KBM-7 (cell line): ENCODE measurements around the gene PASK.

Source experiments
- DNase-seq: peaks from one replicate; pipeline ENCODE4 v3.0.0-alpha.2; 2015
- in situ Hi-C: fragments of 300-500 bp; cut with MboI; formaldehyde crosslinking; loops from 2 replicates; pipeline ENCODE4 v1.14.3; 2020; ENCODE audit warnings: low sequenced_read_pairs, low pct_unique_long_range_greater_than_20kb, mixed read lengths

PASK gene

DNA sequence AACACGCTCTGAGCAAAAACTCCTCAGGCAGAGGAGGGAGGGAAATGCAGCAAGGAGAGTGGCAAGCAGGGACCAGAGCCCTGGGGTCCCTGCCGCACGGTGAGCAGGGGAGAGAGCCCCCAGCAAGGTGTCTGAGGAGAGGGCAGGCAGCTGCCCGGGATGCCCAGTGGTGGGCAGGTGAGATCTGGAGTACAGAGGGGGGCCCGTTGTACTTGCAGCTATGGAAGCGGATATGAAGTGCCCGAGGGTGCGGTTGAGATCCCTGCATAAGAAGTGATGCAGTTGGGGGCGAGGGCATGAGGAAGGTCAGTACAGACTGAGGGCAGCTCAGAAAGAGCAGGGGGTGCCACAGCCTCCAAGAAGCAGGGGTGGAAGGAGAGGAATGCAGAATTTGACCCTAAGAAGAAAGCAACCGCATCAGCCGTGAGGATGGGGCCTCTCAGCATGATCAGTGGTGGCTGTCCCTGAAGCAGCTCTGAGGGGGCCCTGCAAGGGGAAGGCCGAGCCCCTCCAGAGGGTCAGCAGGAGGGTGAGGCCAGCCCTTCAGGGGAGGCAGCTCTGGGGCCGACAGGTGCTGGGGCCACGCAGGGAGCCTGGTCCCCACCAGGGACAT is 76.6 kb downstream of the PASK start:
- DNase-seq = no peak
- in situ Hi-C loops = no loop called here

DNA sequence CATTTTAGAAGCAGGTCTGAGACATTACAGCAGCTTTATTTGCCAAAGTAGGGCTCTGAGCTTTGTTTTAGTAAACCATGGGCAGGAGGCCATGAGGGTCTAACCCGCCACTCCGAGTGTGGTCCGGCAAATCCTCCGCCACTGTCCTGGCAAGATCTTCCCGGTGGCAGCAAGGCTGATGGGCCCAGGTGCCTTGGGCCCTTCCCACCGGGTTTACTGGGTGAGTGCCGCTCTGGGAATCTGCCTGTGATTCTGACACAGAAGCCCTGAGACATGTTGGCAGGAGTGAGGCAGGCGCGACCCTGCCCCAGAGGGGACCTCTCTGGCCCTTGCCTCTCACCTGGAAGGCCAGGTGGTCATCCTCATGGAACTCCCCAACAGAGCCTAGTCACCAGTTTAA is 77.1 kb downstream of the PASK start:
- in situ Hi-C loops = no loop called here

DNA sequence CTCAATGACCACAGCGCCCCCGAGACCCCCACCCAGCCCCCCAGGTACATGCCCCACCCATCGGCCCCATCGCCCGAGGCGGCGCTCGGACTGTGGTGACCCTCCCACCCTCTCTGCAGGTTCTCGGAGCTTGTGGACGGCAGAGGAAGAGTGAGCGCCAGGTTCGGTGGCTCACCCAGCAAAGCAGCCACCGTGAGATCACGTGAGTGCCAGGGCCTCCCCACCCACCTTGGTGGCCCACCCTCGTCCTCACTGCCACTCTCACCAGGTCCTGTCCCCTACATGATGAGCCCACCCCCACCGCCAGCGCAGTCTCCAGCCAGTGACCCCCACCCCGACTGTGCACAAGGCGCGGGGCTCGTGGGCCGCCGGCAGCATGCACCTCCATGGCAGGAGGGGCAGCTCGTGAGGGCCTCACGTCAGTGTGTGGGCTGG is 77.6 kb downstream of the PASK start:
- in situ Hi-C loops = no loop called here
- no peak for DNase-seq

More for the DNA sequence above, 77.1 kb downstream of the PASK start:
- DNase-seq = no peak

DNA sequence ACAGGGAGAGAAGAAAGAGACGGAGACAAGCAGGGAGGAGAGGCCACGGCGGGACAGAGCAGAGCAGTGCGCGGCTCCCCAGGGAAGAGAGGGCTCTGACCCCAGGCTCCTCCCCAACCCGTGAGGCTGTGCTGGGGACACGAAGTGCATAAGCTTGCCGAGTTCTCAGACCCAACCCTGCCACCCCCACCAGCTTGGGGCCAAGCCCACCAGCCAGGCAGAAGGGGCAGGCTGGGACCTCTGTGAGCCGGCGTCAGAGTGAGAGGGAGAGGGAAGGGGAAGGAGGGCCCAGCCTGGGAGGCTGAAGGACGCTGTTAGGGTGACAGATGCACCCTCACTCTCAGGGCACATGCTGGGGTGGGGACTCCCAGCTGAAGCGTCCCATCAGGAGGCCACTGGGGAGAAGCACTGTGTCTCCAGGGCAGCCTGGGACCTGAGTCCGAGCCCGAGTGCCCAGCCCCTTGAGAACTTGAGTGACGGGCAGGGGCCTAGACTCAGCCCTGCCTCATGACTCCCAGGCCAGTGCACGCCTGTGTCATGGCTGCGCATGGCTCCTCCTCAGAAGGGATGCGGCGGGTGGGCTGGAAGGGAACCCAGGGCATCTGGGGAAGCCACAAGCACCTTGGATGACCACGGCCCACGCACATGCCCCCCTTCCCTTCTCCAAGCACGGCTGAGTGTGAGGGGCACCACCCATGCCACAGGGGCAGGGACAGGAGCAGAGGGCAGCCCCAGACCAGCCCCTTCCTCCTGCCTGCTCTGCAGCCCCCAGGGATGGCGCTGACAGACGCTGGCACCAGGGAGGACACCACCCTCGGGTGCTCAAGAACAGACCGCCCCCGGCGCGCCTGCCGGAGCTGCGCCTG is 78.2 kb downstream of the PASK start:
- no peak for DNase-seq
- in situ Hi-C loops = no loop called here

DNA sequence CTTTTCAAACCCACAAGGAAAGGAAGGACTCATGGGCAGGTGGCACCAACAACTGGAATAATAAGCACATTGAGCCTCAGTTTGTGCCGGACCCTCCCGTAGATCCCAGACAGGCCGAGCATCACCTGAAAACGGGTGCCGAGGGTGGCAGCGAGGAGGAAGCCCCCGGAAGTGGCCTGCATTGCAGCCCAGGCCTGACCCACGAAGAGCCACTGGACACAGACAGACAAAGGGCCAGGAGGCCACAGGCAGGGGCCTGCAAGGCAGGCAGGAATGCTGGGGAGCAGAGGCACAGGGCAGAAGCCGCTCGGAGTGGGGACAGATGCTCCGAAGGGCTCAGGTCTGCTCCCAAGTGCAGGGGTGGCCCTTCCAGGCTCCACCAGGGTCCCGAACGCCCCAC is 78.9 kb downstream of the PASK start:
- in situ Hi-C loops = no loop called here
- DNase-seq = no peak

DNA sequence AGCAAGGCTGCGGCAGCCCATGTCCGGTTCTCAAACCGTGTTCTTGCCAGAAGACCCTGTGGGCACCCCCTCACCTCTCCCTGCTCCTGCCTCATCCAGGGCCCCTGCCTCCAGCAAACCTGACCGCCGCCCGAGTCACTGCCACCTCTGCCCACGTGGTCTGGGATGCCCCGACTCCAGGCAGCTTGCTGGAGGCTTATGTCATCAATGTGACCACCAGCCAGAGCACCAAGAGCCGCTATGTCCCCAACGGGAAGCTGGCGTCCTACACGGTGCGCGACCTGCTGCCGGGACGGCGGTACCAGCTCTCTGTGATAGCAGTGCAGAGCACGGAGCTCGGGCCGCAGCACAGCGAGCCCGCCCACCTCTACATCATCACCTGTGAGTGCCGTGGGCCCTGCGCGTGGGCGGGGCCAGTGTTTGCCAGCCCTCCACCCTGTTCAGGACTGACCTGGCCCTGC is 79.4 kb downstream of the PASK start:
- in situ Hi-C loops = no loop called here
- no peak for DNase-seq

DNA sequence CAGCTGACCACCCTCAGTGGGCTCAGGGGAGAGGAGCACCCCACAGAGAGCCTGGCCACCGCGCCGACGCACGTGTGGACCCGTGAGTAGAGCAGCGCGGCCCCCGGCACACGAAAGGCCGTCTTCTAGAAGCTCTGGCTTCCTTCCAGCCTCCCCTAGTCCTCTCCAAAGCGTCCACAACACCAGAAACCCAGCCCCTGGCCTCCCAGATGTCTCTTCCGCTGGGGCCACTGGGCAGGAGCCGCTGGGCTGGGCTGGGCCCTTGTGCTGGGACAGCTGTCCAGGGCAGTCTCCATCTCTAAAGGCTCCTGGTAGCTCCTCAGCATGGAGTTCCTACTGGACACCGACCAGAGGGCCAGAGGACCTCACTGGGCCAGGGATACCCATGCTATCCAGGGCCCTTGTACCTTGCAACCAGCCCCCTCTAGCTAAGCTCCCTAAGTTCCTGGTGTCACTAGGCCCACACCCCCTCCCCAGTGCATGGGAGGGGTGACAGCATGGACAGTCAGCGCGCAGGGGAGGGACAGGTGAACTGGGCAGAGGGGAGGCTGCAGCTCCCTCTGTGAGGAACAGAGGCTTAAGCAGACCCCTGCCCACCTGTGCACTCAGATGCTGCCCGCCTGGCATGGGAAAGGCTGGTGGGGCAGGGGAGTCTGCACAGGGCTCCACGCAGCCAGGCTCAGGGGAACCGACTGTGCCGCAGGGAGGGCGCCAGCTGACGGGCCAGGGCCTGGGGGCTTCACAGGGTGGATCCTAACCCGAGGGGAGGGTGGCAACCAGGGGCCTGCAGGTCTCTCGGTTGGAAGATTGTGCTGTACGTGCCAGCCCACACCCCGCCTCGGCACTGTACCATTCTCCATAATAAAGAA is 80.1 kb downstream of the PASK start:
- in situ Hi-C loops = no loop called here

DNA sequence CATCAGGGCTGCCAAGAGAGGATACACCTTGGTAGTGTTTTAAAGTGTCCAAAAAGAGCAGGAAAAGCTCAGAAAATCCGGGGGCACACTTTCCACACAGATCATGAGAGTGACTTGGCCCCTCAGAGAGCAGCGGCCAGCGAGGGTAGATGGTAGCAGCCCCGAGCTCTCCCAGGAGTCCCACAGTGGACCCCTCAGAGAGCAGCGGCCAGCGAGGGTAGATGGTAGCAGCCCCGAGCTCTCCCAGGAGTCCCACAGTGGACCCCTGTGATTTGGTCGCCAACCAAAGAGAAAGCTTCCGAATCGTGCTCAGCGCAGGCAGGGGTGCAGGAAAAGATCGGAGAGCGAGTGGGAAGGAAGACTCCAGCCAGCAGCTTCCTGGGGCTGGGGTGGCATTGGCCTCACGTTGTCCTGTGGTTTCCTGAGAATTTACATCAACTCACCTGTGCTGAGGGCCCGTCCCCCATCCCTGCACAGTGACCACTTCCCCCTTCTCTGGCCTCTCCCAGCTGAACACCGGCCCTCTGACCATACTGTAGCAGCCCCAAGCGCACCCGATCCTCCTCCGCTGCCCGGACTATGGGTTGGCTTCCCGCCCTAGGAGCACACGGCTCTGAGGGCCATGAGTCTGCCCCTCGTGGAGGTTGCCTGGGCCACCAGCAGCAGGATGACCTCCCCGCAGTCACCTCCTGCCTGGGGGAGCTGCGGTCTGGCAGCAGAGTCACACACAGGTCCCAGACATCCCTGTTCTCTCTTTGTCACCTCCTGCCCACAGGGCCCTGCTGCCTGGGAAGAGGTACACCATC is 80.9 kb downstream of the PASK start:
- in situ Hi-C loops = no loop called here
- DNase-seq = no peak

More for the DNA sequence above, 80.1 kb downstream of the PASK start:
- DNase-seq = no peak

DNA sequence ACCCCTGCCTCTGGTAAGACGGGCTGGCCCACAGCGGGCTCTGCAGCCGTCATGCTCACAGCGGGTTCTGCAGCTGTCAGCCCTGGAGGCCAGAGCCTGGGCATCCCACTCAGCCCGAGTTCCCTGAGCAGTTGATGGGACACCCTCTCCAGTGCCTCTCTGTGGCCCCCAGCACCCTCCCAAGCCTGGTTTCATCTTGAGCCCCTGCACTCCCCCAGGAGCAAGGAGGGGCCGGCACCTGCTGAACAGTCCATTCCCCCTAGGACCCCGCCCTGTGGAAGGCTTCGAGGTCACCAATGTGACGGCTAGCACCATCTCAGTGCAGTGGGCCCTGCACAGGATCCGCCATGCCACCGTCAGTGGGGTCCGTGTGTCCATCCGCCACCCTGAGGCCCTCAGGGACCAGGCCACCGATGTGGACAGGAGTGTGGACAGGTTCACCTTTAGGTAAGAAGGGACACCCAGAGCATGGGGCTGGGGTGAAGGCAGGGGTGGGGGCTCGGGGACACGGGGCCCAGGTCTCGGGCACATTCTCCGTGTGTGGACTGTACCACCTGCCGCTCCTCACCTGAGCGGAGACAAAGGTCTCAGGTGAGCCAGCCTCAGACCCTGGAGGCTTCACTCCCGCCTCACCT is 81.7 kb downstream of the PASK start:
- in situ Hi-C loops = no loop called here
- no peak for DNase-seq

DNA sequence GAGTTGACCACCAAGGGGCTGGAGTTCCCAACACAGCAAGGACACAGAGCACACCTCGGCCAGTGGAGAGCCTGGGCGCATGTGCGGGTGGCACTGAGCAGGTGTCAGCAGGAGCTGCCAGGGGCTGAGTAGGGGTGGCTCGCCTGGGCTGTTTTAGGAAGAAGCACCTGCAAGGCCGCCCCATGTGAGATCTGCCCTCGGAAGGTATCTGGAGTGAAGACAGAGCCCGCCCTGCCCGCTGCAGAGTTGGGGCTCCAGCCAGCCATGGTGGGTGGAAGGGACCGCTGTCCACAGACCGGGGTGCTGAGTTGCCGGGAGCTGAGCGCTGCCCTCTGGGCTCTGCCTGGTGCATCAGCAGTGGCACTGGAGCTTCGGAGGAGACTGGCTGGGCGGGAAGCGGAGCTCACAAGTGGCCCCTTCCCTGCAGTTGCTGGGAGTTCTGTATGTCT is 82.4 kb downstream of the PASK start:
- no peak for DNase-seq
- in situ Hi-C loops = no loop called here

DNA sequence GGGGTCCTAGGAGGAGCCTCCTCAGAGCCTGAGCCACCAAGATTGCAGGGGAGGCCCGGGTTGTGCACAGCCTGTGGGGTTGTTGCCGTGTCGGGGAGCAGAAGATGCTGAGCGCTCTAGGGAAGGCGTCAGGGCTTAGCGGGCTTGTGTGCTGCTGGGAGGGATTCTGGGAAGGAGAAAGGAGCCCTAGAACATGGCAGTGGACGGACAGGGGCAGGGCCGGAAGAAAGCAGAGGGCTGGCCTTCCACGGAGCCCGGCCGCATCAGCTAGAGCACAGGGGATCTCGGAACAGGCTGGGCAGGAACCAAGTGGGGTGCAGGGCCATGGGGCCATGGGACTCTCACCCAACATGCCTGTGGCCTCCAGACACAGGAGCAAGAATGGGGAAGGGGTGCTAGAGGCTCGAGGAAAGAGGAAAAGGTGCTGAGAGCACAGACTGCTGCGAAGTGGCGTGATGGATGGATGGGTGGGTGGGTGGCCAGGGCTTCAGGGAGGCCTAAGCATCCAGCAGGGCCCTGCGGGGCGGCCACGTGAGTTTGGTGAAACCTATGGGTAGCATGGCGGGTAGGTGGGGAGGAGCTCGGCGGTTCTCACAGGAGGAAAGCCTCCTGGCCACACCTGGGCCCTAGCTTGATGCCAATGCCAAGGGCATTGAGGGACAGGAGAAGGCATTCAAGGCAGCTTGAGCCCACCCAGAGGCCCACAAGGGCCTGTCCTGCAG is 82.9 kb downstream of the PASK start:
- in situ Hi-C loops = no loop called here
- no peak for DNase-seq

DNA sequence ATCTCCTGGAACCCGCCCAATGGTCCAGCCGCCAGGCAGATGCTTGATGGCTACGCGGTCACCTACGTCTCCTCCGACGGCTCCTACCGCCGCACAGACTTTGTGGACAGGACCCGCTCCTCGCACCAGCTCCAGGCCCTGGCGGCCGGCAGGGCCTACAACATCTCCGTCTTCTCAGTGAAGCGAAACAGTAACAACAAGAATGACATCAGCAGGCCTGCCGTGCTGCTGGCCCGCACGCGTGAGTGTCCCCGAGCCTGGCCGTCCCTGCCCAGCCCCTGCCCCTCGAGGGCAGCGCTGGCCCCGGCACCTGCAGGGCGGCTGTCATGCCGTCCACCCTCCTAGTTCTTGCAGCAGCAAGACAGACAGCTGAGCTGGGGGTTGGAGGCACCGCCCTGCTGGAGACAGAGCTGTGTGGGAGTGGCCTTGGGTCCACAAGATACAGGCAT is 83.9 kb downstream of the PASK start:
- in situ Hi-C loops = no loop called here

DNA sequence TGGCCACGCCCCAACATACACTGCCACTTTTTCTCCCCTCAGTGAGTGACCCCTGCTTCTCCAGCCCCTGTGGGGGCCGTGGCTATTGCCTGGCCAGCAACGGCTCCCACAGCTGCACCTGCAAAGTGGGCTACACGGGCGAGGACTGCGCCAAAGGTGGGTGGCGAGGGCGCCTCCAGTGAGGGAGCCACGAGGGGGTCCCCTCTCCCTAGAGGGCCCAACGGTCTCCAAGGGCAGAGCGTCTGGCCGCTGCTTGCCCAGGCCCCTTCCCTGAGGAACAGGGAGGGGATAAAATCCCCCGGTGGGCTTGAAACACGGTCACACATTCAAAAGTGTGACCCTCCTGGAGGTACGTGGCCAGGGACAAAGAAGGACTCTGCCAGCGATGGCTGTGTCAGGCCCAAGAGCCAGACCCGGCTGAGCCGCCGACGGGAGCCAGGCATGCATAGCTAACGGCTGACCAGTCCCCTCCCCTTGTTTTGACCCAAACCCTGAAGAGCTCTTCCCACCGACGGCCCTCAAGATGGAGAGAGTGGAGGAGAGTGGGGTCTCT is 84.4 kb downstream of the PASK start:
- in situ Hi-C loops = no loop called here
- no peak for DNase-seq

More for the DNA sequence above, 83.9 kb downstream of the PASK start:
- DNase-seq = no peak

DNA sequence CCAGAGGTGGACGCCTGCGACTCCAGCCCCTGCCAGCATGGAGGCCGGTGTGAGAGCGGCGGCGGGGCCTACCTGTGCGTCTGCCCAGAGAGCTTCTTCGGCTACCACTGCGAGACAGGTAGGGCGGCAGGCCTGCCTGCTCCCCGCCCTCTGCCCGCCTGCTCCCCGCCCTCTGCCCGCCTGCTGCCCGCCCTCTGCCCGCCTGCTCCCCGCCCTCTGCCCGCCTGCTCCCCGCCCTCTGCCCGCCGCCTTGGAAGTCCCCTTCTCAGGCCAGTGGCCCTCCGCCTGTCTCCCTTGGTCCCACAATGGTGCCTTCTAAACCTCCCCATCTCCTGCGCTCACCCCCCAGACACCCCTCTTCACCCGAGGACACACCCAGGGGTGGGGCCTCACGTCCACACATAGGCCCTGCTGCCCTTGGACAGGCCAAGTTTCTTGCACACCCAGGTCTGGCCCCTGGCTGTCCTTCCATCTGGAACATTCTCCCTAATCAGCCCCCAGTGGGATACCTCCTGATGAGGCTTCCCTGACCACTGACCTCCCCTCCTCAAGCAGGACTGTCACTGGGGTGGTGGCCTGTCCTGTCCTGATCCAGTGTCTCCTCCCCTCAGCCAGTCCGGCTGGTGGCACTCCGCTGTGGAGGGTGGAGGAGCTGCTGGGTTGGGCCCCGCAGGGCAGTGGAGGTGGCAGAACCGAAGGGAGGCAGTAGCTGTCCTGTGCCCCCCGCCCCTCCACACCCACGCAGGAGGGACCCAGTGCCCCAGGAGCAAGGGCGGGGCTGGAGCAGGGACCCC is 85.1 kb downstream of the PASK start:
- in situ Hi-C loops = no loop called here

DNA sequence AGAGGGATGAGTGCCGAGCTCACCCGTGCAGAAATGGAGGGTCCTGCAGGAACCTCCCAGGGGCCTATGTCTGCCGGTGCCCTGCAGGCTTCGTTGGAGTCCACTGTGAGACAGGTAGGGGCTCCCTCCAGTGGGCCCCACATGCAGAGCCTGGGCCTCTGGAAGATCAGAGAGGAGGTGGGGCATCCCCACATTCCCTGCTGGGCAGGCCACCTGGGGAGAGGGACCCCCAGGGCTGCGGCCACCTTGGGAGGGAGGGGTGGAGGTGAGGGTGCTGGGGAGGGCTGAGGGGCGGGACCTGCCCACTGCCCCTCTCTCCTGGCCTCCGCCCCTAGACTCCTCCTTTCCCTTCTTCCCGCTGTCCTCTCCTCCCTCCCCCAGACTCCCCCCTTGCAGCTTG is 85.7 kb downstream of the PASK start:
- no peak for DNase-seq
- in situ Hi-C loops = no loop called here

More for the DNA sequence above, 85.1 kb downstream of the PASK start:
- DNase-seq = no peak

DNA sequence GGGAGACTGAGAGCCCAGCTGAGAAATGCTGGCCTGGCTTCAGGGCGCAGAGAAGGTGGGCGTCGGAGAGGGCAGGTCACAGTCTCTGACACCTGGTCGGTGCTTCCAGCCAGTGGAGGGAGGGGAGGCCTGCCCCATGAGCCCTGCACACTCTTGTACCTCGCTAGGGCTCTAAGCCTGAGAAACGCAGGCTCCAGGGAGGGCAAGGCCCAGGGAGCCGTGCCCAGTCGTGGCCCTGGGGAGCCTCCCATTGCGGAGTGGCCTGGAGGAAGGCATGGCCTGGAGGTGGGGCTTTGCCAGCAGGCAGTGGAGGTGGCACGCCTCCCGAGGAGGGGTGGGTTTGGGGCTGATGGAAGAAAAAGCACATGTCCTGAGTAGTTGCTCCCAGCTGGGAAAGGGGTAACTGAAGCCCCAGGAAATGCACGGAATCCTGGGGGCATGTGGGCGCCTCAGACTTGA is 86.2 kb downstream of the PASK start:
- DNase-seq = no peak
- in situ Hi-C loops = no loop called here
